Ectodermal cell (in vitro differentiated cells): ENCODE data around the gene IFT172.
"Not testable (repeated sequence)": the region's sequence is repeated elsewhere in the genome, so short reads cannot be mapped to it uniquely, and the experiment has no call there.

Experiments used
- H3K27ac ChIP-seq: 2 replicates; pipeline ENCODE4 v1.7.0; 2013; ENCODE audit warnings: mild to moderate bottlenecking, low read depth, low read length; ENCODE audit not compliant: insufficient read depth, poor library complexity, severe bottlenecking
- H3K27me3 ChIP-seq: 2 replicates; pipeline ENCODE4 v1.7.0; 2013; ENCODE audit warnings: mild to moderate bottlenecking, low read length; ENCODE audit not compliant: insufficient read depth, control insufficient read depth, poor library complexity, severe bottlenecking
- H3K36me3 ChIP-seq: one replicate; pipeline ENCODE4 v1.7.0; 2013; ENCODE audit warnings: low read length; ENCODE audit not compliant: control insufficient read depth, insufficient read depth
- H3K4me1 ChIP-seq: one replicate; pipeline ENCODE4 v1.7.0; 2013; ENCODE audit warnings: low read length; ENCODE audit not compliant: control insufficient read depth, insufficient read depth
- H3K4me3 ChIP-seq: 2 replicates; pipeline ENCODE4 v1.7.0; 2013; ENCODE audit warnings: low read depth, low read length, control low read depth; ENCODE audit not compliant: insufficient read depth
- H3K9me3 ChIP-seq: 2 replicates; pipeline ENCODE4 v1.7.0; 2013; ENCODE audit warnings: mild to moderate bottlenecking, low read length, moderate library complexity; ENCODE audit not compliant: control insufficient read depth
- WGBS, 2 experiments: methylation state at CpG; one replicate each; pipeline ENCODE4 v1.1.7; 2013; ENCODE audit warnings: missing lambda C conversion rate in 2 of 2; 5-methylcytosine and 5-hydroxymethylcytosine counted together

Gene IFT172

GRCh38 chr2:27428978-27429541 lies 60.5 kb downstream of the IFT172 start:
- WGBS, 2 experiments, result 0 to 1% methylated on average over 51 of the region's 51 CpGs
- Histone ChIP-seq H3K4me3 (peak overlapping the region; percentile 94), H3K27me3 (no peaks in the 10 kb centered on the region), H3K4me1 (peaks cover 8% of the 10 kb centered on the region), H3K36me3 (peaks cover 10% of the 10 kb centered on the region), H3K27ac (peak overlapping the region; percentile 91), H3K9me3 (no peaks in the 10 kb centered on the region)

- H3K4me3 ChIP-seq, result peak within 1 kb of the TSS; percentile 94
- 0% methylated on average over 75 of the region's 75 CpGs for WGBS, 2 experiments
- peak within 1 kb of the TSS; percentile 91 for H3K27ac ChIP-seq
- no peaks in the 10 kb centered on the region for H3K27me3 ChIP-seq
- H3K4me1 ChIP-seq, result peaks cover 8% of the 10 kb centered on the region
- no peaks in the 10 kb centered on the region for H3K9me3 ChIP-seq
- peaks cover 4% of the 10 kb centered on the region for H3K36me3 ChIP-seq
Observed at GRCh38 chr2:27428213-27428977, 61.1 kb downstream of the IFT172 start, which contains the start of gene NRBP1. NRBP1 (plus strand) TSS chr2:27428631; CDS start chr2:27433274, 4,643 bp downstream.

GRCh38 chr2:27427863-27428212 lies 61.7 kb downstream of the IFT172 start:
- no peaks in the 10 kb centered on the region for H3K9me3 ChIP-seq
- H3K4me3 ChIP-seq, result peak overlapping the region; percentile 94
- H3K27me3 ChIP-seq, result no peaks in the 10 kb centered on the region
- WGBS, 2 experiments, result 31 to 39% methylated on average over 7 of the region's 7 CpGs
- H3K4me1 ChIP-seq, result peaks cover 8% of the 10 kb centered on the region
- no peaks in the 10 kb centered on the region for H3K36me3 ChIP-seq
- peak overlapping the region; percentile 91 for H3K27ac ChIP-seq

- H3K4me1 ChIP-seq, H3K9me3 ChIP-seq, H3K27me3 ChIP-seq, H3K4me3 ChIP-seq, H3K27ac ChIP-seq, H3K36me3 ChIP-seq: not testable (repeated sequence)
- 91 to 94% methylated on average over 10 of the region's 10 CpGs for WGBS, 2 experiments
Observed at GRCh38 chr2:27425039-27425438, 64.5 kb downstream of the IFT172 start.

- no peaks in the 10 kb centered on the region for H3K27me3 ChIP-seq
- WGBS, 2 experiments, result 90 to 94% methylated on average over 2 to 3 of the region's 3 CpGs
- H3K27ac ChIP-seq, result no peak overlapping the region
- H3K9me3 ChIP-seq, result no peaks in the 10 kb centered on the region
- no peaks in the 10 kb centered on the region for H3K4me1 ChIP-seq
- no peak overlapping the region for H3K4me3 ChIP-seq
- no peaks in the 10 kb centered on the region for H3K36me3 ChIP-seq
Observed at GRCh38 chr2:27422958-27423357, 66.6 kb downstream of the IFT172 start.

GRCh38 chr2:27421660-27422250 lies 67.8 kb downstream of the IFT172 start:
- Histone ChIP-seq H3K27me3 (no peaks in the 10 kb centered on the region), H3K4me1 (no peaks in the 10 kb centered on the region), H3K36me3 (no peaks in the 10 kb centered on the region), H3K27ac (no peak overlapping the region), H3K9me3 (no peaks in the 10 kb centered on the region), H3K4me3 (no peak overlapping the region)
- WGBS, 2 experiments, result 85 to 94% methylated on average over 4 of the region's 4 CpGs

GRCh38 chr2:27420996-27421395 lies 68.5 kb downstream of the IFT172 start:
- Histone ChIP-seq H3K27me3 (no peaks in the 10 kb centered on the region), H3K4me3 (no peak overlapping the region), H3K4me1 (no peaks in the 10 kb centered on the region), H3K27ac (no peak overlapping the region), H3K36me3 (no peaks in the 10 kb centered on the region), H3K9me3 (no peaks in the 10 kb centered on the region)

GRCh38 chr2:27416151-27416550 lies 73.4 kb downstream of the IFT172 start:
- Histone ChIP-seq H3K27ac (no peak overlapping the region), H3K4me3 (no peak overlapping the region), H3K4me1 (no peaks in the 10 kb centered on the region), H3K9me3 (no peaks in the 10 kb centered on the region), H3K27me3 (no peaks in the 10 kb centered on the region), H3K36me3 (no peaks in the 10 kb centered on the region)
- 90 to 91% methylated on average over 6 of the region's 6 CpGs for WGBS, 2 experiments

- Histone ChIP-seq H3K9me3 (no peaks in the 10 kb centered on the region), H3K27ac (no peak overlapping the region), H3K4me1 (no peaks in the 10 kb centered on the region), H3K36me3 (no peaks in the 10 kb centered on the region), H3K27me3 (no peaks in the 10 kb centered on the region), H3K4me3 (no peak overlapping the region)
- 90 to 92% methylated on average over 7 of the region's 9 CpGs for WGBS, 2 experiments
Observed at GRCh38 chr2:27412419-27413152, 77.0 kb downstream of the IFT172 start.
